Activated naive CD4-positive, alpha-beta T cell treated with anti-CD3 and anti-CD28 coated beads for 36 hours (primary cell): Measurements from ENCODE around the gene TRIM72. TPM values are rescaled to one million over a fixed set of nuclear protein-coding genes. Genes with fewer than 3 reads are reported as not detected.
A peak's percentile ranks its signal among the peaks of the same experiment; 100 is the strongest.
"Not testable (repeated sequence)": the region's sequence is repeated elsewhere in the genome, so short reads cannot be mapped to it uniquely, and the experiment has no call there.

Source experiments
- CTCF ChIA-PET: fragments of 350-600 bp; sonication (Branson Sonifier 250); formaldehyde crosslinking; loops from one replicate; lab custom pipeline; 2021; ENCODE audit warnings: antibody characterized with exemption; lab: Charles Lee
- DNase-seq: peaks from one replicate; pipeline ENCODE4 v3.0.0-alpha.2; 2020
- H3K27ac Mint-ChIP-seq: one replicate; pipeline ENCODE4 v1.8.0; 2021; ENCODE audit warnings: mild to moderate bottlenecking, mixed read lengths
- H3K27me3 Mint-ChIP-seq: one replicate; pipeline ENCODE4 v1.8.0; 2021; ENCODE audit warnings: low read depth, mixed read lengths
- H3K36me3 Mint-ChIP-seq: one replicate; pipeline ENCODE4 v1.8.0; 2021; ENCODE audit warnings: low read depth, mixed read lengths
- H3K4me1 Mint-ChIP-seq: one replicate; pipeline ENCODE4 v1.8.0; 2021; ENCODE audit warnings: low read depth, mixed read lengths
- H3K4me3 Mint-ChIP-seq: one replicate; pipeline ENCODE4 v1.8.0; 2021; ENCODE audit warnings: mild to moderate bottlenecking, moderate library complexity, mixed read lengths
- H3K9me3 Mint-ChIP-seq: one replicate; pipeline ENCODE4 v1.8.0; 2021; ENCODE audit warnings: mixed read lengths
- intact Hi-C: fragments of 100-400 bp; cut with micrococcal nuclease; formaldehyde crosslinking; loops from one replicate; pipeline ENCODE4 v1.15.1; 2023
- total RNA-seq, 2 experiments: library from RNA; stranded (reverse); gene quantifications; one replicate each; pipeline ENCODE4 v1.2.3, GENCODE V29; 2021

The TRIM72 gene
- total RNA-seq, 2 experiments from 2014 or later: not detected

DNA sequence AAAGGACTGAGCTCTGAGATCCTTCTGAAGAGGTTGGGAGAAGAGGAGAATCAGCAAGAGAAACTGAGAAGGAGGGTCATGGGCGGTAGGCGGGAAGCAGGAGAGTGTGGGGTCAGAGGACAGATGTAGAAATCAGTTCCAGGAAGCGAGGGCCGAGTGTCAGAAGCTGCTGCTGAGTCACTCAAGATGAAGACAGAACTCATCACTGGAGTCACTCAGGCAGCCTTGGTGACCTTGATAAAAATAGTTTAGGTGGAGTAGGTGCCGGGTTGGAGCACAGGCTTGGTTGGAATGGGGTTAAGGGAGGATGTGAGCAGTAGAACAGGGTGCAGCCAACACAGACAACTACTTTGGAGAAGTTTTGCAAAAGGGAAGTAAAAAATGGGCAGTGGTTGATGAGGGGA, 39.7 kb downstream of the TRIM72 start:
- Mint-ChIP-seq H3K27ac (peak overlapping the region; percentile 20), H3K4me1 (peaks cover 26% of the 10 kb centered on the region), H3K9me3 (no peaks in the 10 kb centered on the region), H3K4me3 (no peak overlapping the region), H3K36me3 (no peaks in the 10 kb centered on the region), H3K27me3 (no peaks in the 10 kb centered on the region)
- intact Hi-C loops: no loop called here
- DNase-seq: peak; percentile 73
- CTCF ChIA-PET: interaction anchor here (0.6 kb wide), 1 partner anchor 32 kb away, joined by 3 read pairs; no protein-coding TSS in a partner anchor

DNA sequence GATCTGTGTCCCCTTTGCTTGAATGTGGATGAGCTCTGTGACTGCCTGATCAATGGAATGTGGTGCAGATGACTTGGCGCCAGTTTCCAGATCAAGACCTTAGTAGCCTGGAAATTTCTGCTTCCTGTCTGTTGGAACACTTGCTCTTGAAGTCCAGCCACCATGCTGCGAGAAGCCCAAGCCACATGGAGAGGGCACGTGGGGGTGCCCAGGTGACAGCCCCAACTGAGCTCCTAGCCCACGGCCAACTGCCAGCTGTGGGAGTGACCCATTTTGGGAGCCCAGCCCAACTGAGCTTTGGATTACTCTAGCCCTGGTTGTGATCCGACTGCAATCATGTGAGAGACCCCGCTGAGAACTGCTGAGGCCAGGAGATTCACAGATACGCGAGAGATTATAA, 42.5 kb downstream of the TRIM72 start:
- no peak for DNase-seq
- Mint-ChIP-seq H3K27me3 (peaks cover 4% of the 10 kb centered on the region), H3K36me3 (no peaks in the 10 kb centered on the region), H3K9me3 (no peaks in the 10 kb centered on the region), H3K4me1 (peaks cover 20% of the 10 kb centered on the region), H3K27ac (no peak overlapping the region), H3K4me3 (no peak overlapping the region)
- CTCF ChIA-PET: no interaction called here
- intact Hi-C loops: no loop called here

DNA sequence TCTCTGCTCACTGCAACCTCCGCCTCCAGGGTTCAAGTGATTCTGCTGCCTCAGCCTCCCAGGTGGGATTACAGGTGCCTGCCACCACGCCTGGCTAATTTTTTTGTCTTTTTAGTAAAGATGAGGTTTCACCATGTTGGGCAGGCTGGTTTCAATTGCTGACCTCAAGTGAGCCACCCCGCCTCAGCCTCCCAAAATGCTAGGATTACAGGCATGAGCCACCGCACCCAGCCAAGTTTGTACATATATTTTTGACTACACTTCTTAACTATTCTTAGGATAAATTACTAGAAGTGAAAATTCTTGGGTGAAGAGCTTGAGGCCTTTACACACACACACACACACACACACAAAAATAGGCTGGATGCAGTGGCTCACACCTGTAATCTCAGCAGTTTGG, 44.4 kb downstream of the TRIM72 start:
- Mint-ChIP-seq H3K27me3 (peaks cover 4% of the 10 kb centered on the region), H3K27ac (no peak overlapping the region), H3K9me3 (no peaks in the 10 kb centered on the region), H3K4me1 (peaks cover 16% of the 10 kb centered on the region), H3K4me3 (no peak overlapping the region), H3K36me3 (no peaks in the 10 kb centered on the region)
- intact Hi-C loops: no loop called here
- CTCF ChIA-PET: interaction anchor here (0.6 to 1.8 kb wide), 4 partner anchors 10 to 125 kb away, joined by 3 to 4 read pairs (median 3); no protein-coding TSS in a partner anchor
- no peak for DNase-seq

DNA sequence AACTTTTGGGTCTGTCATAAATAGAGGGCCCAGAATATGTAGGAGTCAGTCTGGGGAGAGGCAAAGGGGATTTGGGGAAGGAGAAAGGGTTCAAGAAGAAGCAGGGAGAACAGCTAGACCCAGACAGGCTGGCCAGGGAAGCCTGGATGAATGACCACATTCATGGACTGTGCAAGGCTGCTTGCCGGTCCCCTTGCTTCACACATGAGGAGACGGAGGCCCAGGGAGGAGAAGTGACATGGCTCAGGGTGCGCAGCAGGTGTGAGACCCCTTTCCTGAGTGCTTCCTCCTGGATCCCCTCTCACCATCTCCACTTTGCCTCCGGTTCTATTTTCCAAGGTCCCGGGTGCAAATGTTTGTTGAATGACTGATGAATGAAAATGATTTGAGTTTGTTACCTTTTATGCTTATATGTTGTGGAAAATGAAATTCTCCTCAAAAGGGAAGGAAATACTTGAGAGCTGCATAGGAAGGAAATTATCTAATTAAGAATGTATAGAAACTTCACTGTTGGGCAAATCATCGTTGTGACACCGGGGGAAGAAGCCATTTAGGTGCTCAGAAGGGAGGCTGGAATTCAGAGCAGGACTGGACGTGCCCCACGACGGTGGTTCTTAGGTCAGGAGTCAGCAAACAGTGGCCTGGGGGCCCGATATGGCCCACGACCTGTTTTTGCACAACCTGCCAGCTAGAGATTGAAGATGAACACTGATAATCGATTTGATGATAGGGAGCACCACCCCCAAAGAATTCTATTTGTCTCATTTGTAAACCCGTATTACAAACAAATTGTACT, 46.4 kb downstream of the TRIM72 start:
- Mint-ChIP-seq H3K4me1 (peaks cover 12% of the 10 kb centered on the region), H3K4me3 (no peak overlapping the region), H3K9me3 (no peaks in the 10 kb centered on the region), H3K27ac (no peak overlapping the region), H3K27me3 (peaks cover 4% of the 10 kb centered on the region), H3K36me3 (no peaks in the 10 kb centered on the region)
- DNase-seq: no peak
- intact Hi-C loops: loop anchor here (10.0 kb wide), 1 partner anchor 184 kb away; the partner anchor contains the start of gene ZNF843
- CTCF ChIA-PET: no interaction called here

DNA sequence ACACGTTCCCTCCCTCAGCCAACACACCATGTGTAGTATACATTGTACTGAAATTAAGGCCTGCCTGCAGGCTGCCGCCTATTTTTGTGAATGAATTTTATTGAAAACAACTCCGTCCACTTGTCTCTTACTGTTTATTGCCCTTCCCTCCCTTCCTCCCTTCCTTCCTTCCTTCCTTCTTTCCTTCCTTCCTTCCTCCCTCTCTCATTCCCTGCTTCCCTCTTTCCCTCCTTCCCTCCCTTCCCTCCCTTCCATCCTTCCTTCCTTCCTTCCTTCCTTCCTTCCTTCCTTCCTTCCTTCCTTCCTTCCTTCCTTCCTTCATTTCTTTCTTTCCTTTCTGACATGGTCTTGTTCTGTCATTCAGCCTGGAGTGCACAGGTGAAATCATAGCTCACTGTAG, 48.2 kb downstream of the TRIM72 start:
- CTCF ChIA-PET: no interaction called here
- H3K9me3 Mint-ChIP-seq: no peaks in the 10 kb centered on the region
- no peak overlapping the region for H3K27ac Mint-ChIP-seq
- peaks cover 4% of the 10 kb centered on the region for H3K27me3 Mint-ChIP-seq
- H3K36me3 Mint-ChIP-seq: no peaks in the 10 kb centered on the region
- DNase-seq: no peak
- H3K4me3 Mint-ChIP-seq: no peak overlapping the region
- intact Hi-C loops: loop anchor here (10.0 kb wide), 1 partner anchor 183 kb away; the partner anchor contains the start of gene ZNF843
- peaks cover 24% of the 10 kb centered on the region for H3K4me1 Mint-ChIP-seq

DNA sequence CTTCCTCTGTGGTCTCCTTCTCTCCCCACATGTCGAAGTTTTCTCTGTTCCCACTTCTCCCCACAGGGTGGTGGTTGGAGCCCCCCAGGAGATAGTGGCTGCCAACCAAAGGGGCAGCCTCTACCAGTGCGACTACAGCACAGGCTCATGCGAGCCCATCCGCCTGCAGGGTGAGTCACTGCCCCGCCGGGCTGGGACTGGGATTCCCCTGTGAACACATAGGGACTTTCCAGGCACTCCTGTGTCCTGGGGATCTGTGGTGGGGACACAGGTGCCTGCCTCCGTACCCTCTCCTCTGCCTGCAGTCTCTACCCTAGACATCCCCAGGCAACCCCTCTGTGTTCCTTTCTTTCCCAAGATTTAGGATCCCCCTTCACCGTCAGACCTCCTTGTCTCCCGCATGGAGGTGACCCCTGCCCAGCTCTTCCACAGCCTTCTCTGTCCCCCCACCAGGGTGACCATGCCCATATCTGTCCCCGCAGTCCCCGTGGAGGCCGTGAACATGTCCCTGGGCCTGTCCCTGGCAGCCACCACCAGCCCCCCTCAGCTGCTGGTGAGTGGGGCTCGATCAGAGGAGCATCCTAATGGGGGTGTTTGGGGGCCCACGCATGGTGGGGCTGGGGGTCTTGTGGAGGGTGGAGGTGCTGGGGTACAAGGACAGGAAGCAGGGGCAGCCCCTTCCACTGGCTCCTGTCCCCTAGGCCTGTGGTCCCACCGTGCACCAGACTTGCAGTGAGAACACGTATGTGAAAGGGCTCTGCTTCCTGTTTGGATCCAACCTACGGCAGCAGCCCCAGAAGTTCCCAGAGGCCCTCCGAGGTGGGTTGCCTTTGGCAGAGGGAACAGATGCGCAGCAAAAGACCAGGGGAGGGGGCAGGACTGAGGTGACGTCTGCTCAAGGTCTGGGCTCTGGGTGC, 51.7 kb downstream of the TRIM72 start:
- Mint-ChIP-seq H3K27me3 (peaks cover under 1% of the 10 kb centered on the region), H3K9me3 (no peaks in the 10 kb centered on the region), H3K4me3 (no peak overlapping the region), H3K27ac (peak overlapping the region; percentile 79), H3K4me1 (peaks cover 31% of the 10 kb centered on the region), H3K36me3 (no peaks in the 10 kb centered on the region)
- intact Hi-C loops: loop anchor here (1.0 to 10.0 kb wide), 8 partner anchors 17 to 602 kb away; partner anchors contain the start of gene ZNF843
- CTCF ChIA-PET: interaction anchor here (0.6 to 0.9 kb wide), 4 partner anchors 56 to 460 kb away, joined by 3 read pairs; no protein-coding TSS in a partner anchor
- peak; percentile 92 for DNase-seq

DNA sequence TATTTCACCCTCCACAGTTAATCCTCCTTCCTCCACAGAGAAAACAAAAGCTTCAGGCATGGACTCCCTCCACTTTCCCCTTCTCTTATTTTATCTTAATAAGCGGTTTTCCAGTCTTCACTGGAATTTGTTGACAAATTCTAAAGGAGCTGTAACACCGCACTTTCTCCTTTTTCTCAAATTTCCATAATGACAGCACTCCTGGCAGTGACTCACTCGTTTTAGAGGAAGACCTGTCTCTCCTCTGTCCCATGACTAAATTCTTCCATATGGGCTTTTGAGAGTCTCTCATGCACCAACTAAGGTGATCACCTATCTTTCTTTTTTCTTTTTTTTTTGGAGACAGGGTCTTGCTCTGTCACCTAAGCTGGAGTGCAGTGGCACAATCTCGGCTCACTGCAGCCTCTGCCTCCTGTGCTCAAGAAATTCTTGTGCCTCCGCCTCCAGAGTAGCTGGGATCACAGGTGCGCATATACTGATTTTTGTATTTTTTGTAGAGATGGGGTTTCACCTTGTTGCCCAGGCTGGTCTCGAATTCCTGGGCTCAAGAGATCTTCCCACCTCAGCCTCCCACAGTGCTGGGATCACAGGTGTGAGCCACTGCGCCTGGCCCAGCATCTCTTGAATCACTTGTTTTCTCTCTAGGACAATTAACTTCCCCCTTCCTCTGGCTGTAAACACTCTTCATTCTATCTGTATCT, 53.6 kb downstream of the TRIM72 start:
- Mint-ChIP-seq H3K4me1 (peaks cover 31% of the 10 kb centered on the region), H3K27me3 (peaks cover 2% of the 10 kb centered on the region), H3K36me3 (no peaks in the 10 kb centered on the region), H3K4me3 (peak overlapping the region; percentile 7), H3K9me3 (no peaks in the 10 kb centered on the region), H3K27ac (peak overlapping the region; percentile 51)
- intact Hi-C loops: loop anchor here (2.0 to 10.0 kb wide), 3 partner anchors 177 to 600 kb away; partner anchors contain the start of gene ZNF843
- DNase-seq: no peak
- CTCF ChIA-PET: interaction anchor here (0.6 to 1.3 kb wide), 5 partner anchors 9 to 601 kb away, joined by 3 to 5 read pairs (median 4); no protein-coding TSS in a partner anchor

DNA sequence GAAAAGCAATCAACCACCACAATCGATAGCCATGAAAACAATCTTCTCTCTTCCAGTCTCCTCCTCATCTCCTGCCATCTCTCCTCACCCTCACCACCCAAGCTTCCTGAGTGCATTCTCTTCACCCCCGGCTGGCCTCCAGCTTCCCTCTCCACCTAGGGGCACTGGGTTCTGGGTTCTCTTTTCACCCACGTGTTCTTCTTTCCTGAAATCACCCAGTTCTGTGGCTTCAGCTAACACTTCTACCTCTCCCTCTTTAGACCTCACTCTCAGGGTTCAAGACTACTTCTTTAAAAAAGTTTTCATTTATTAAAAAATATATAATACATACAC, 54.1 kb downstream of the TRIM72 start:
- Mint-ChIP-seq H3K27ac (peak overlapping the region; percentile 51), H3K4me1 (peaks cover 31% of the 10 kb centered on the region), H3K27me3 (peaks cover 4% of the 10 kb centered on the region), H3K36me3 (no peaks in the 10 kb centered on the region), H3K9me3 (no peaks in the 10 kb centered on the region), H3K4me3 (peak overlapping the region; percentile 7)
- intact Hi-C loops: loop anchor here (5.0 to 10.0 kb wide), 2 partner anchors 177 to 599 kb away; partner anchors contain the start of gene ZNF843
- DNase-seq: no peak
- CTCF ChIA-PET: interaction anchor here (0.9 to 1.3 kb wide), 3 partner anchors 9 to 159 kb away, joined by 3 to 4 read pairs (median 3); no protein-coding TSS in a partner anchor

DNA sequence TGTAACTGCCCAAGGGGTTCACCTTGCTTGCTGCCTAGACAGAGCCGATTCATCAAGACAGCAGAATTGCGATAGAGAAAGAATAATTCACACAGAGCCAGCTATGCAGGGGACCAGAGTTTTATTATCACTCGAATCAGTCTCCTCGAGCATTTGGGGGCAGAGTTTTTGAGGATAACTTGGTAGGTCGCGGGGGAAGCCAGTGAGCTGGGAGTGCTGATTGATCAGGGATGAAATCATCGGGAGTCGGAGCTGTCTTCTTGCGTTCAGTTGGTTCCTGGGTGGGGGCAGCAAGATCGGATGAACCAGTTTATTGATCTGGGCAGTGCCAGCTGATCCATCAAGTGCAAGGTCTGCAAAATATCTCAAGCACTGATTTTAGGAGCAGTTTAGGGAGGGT, 55.0 kb downstream of the TRIM72 start:
- Mint-ChIP-seq H3K9me3 (no peaks in the 10 kb centered on the region), H3K27ac (no peak overlapping the region), H3K4me3 (no peak overlapping the region), H3K36me3 (no peaks in the 10 kb centered on the region), H3K27me3 (peaks cover 4% of the 10 kb centered on the region), H3K4me1 (peaks cover 29% of the 10 kb centered on the region)
- CTCF ChIA-PET: interaction anchor here (0.6 to 1.3 kb wide), 4 partner anchors 10 to 158 kb away, joined by 3 to 4 read pairs (median 3); no protein-coding TSS in a partner anchor
- intact Hi-C loops: loop anchor here (5.0 to 10.0 kb wide), 2 partner anchors 176 to 598 kb away; partner anchors contain the start of gene ZNF843
- DNase-seq: no peak

DNA sequence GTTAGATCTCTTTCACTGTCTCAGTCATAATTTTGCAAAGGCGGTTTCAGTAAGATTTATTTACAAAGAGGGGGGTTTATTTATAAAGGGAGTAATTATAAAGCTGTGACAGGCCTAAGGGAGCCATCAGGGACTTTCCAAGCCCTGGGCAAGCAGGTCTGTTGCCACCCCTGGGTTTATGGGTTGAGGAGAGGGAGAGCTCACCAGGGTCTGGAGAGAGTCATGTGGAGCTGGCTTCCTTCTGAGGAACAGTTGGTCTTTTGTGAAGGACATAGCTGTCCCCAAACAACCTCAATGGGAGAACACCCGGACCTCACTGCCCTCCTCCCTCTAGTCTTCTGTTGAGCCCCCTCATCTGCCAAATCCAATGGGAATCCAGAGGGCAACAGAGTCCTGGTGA, 55.6 kb downstream of the TRIM72 start:
- CTCF ChIA-PET: no interaction called here

DNA sequence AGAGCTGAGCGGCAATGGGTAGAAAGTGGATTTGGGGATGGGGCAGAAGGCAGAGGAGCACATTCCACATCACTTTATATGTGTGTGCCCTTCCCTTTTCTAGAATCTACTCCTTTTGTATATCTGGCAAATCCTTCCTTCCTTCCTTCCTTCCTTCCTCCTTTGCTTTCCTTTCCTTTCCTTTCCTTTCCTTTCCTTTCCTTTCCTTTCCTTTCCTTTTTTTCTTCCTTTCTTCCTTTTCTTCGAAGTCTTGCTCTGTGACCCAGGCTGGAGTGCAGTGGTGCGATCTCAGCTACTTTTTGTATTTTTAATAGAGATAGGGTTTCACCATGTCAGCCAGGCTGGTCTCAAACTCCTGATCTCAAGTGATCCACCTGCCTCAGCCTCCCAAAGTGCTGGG, 56.1 kb downstream of the TRIM72 start:
- H3K9me3 Mint-ChIP-seq, DNase-seq, CTCF ChIA-PET, H3K4me3 Mint-ChIP-seq, H3K27me3 Mint-ChIP-seq, H3K36me3 Mint-ChIP-seq, H3K27ac Mint-ChIP-seq: not testable (repeated sequence)
- intact Hi-C loops: loop anchor here (5.0 to 10.0 kb wide), 2 partner anchors 175 to 597 kb away; partner anchors contain the start of gene ZNF843
- peaks cover 28% of the 10 kb centered on the region for H3K4me1 Mint-ChIP-seq

More for the DNA sequence above, 55.6 kb downstream of the TRIM72 start:
- Mint-ChIP-seq H3K4me1 (peaks cover 29% of the 10 kb centered on the region), H3K4me3 (no peak overlapping the region), H3K27me3 (peaks cover 4% of the 10 kb centered on the region), H3K27ac (no peak overlapping the region), H3K9me3 (no peaks in the 10 kb centered on the region), H3K36me3 (no peaks in the 10 kb centered on the region)
- no peak for DNase-seq
- intact Hi-C loops: loop anchor here (5.0 to 10.0 kb wide), 2 partner anchors 175 to 598 kb away; partner anchors contain the start of gene ZNF843
